ENCODE results near the gene SLIT1.

SLIT1 gene

GRCh38 chr10:97199152-97199551, 13.4 kb upstream of the SLIT1 start:
- no peak for DNase-seq

- no peak for DNase-seq
Measured at GRCh38 chr10:97197030-97197500, 11.3 kb upstream of the SLIT1 start.

- DNase-seq, result peak in 1 of 2 experiments; percentile 46
Measured at GRCh38 chr10:97196223-97197029, 10.7 kb upstream of the SLIT1 start.

GRCh38 chr10:97195706-97196222, 10.0 kb upstream of the SLIT1 start:
- no peak for DNase-seq

- DNase-seq, result no peak
Measured at GRCh38 chr10:97192952-97193435, 7.2 kb upstream of the SLIT1 start.

GRCh38 chr10:97190450-97190849, 4.7 kb upstream of the SLIT1 start:
- DNase-seq, result no peak

GRCh38 chr10:97188261-97188711, 2.5 kb upstream of the SLIT1 start:
- DNase-seq, result no peak

- DNase-seq, result no peak
Measured at GRCh38 chr10:97186911-97187310, 1.2 kb upstream of the SLIT1 start.

GRCh38 chr10:97184971-97185325, 811 bp downstream of the SLIT1 start:
- no peak for DNase-seq

GRCh38 chr10:97183314-97183713, 2.4 kb downstream of the SLIT1 start:
- no peak for DNase-seq

GRCh38 chr10:97182288-97182990, 3.3 kb downstream of the SLIT1 start:
- no peak for DNase-seq

- no peak for DNase-seq
Measured at GRCh38 chr10:97180986-97181385, 4.8 kb downstream of the SLIT1 start.

- DNase-seq, result no peak
Measured at GRCh38 chr10:97180363-97180755, 5.4 kb downstream of the SLIT1 start.

GRCh38 chr10:97179731-97180362, 5.9 kb downstream of the SLIT1 start:
- DNase-seq, result no peak

GRCh38 chr10:97179311-97179710, 6.4 kb downstream of the SLIT1 start:
- no peak for DNase-seq

GRCh38 chr10:97178074-97178473, 7.7 kb downstream of the SLIT1 start:
- DNase-seq, result no peak

GRCh38 chr10:97176226-97176625, 9.5 kb downstream of the SLIT1 start:
- DNase-seq, result no peak

- no peak for DNase-seq
Measured at GRCh38 chr10:97175586-97175985, 10.2 kb downstream of the SLIT1 start.

GRCh38 chr10:97174941-97175340, 10.8 kb downstream of the SLIT1 start:
- no peak for DNase-seq

GRCh38 chr10:97174276-97174775, 11.4 kb downstream of the SLIT1 start:
- no peak for DNase-seq

- no peak for DNase-seq
Measured at GRCh38 chr10:97173036-97173435, 12.7 kb downstream of the SLIT1 start.

GRCh38 chr10:97171001-97171400, 14.8 kb downstream of the SLIT1 start:
- DNase-seq, result no peak
